HG03039 (cell line): ENCODE data around the gene CORIN.

Source experiments
- ATAC-seq: cut with Tn5 transposase; IDR thresholded peaks from one replicate; pipeline ENCODE4 v1.9.1; 2021; ENCODE audit warnings: mild to moderate bottlenecking, moderate library complexity; ENCODE audit not compliant: unreplicated experiment

CORIN gene, protein sequence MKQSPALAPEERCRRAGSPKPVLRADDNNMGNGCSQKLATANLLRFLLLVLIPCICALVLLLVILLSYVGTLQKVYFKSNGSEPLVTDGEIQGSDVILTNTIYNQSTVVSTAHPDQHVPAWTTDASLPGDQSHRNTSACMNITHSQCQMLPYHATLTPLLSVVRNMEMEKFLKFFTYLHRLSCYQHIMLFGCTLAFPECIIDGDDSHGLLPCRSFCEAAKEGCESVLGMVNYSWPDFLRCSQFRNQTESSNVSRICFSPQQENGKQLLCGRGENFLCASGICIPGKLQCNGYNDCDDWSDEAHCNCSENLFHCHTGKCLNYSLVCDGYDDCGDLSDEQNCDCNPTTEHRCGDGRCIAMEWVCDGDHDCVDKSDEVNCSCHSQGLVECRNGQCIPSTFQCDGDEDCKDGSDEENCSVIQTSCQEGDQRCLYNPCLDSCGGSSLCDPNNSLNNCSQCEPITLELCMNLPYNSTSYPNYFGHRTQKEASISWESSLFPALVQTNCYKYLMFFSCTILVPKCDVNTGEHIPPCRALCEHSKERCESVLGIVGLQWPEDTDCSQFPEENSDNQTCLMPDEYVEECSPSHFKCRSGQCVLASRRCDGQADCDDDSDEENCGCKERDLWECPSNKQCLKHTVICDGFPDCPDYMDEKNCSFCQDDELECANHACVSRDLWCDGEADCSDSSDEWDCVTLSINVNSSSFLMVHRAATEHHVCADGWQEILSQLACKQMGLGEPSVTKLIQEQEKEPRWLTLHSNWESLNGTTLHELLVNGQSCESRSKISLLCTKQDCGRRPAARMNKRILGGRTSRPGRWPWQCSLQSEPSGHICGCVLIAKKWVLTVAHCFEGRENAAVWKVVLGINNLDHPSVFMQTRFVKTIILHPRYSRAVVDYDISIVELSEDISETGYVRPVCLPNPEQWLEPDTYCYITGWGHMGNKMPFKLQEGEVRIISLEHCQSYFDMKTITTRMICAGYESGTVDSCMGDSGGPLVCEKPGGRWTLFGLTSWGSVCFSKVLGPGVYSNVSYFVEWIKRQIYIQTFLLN

DNA sequence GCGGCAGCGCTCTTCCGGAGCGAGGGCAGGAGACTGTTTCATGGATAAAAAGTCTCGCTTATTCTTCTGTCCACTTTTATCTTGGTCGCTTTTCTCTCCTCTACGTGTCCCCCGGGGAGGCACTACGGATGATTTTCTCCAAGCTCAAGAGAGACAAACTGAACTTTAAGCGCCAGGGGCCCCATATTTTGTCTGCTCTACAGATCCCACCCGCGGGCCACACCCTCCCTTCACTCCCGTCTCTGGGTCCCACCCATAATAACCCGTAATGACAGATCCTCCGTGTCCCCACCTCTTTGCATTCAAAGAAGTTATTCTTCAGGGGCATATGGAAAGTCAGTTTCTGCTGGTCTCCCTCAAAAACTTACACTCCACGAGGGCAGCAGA is at the start of gene CORIN:
Gene CORIN (minus strand): TSS at position 160 of the 387 bp plus-strand sequence. CDS start 118 bp downstream, at position 42.
- no peak for ATAC-seq

DNA sequence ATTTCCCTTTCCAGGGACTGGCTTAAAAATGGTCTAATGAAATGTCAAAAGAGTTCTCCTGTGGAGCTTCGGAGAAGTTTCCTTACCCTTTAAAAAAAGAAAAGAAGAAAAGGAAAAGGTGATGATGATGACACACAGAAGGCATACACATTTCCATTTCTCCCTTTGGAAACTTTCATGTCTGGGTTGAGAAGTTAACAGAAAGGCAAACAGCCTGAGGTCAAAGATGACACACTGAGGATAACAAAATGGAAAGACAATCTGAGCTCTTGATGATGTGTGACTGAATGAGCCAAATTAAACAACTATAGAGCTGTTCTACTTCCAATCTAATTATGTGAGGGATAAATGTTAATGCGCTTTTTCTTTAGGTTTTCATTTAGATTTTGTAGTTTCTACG is 44.4 kb upstream of the CORIN start:
- no peak for ATAC-seq

DNA sequence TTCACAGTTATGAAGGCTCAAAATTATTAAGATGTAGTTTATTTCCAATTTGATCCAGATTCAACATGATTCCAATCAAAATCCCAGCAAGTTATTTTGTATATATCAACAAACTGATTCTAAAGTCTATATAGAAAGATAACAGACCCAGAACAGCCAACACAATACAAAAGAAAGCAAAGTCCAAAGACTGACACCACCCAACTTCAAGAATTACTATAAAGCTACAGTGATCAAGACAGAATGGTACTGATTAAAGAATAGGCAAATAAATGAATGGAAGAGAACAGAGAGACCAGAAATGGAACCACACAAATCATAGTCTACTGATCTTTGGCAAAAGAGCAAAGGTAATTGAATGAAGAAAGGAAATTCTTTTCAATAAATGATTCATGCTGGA is 41.6 kb upstream of the CORIN start:
- ATAC-seq: no peak

DNA sequence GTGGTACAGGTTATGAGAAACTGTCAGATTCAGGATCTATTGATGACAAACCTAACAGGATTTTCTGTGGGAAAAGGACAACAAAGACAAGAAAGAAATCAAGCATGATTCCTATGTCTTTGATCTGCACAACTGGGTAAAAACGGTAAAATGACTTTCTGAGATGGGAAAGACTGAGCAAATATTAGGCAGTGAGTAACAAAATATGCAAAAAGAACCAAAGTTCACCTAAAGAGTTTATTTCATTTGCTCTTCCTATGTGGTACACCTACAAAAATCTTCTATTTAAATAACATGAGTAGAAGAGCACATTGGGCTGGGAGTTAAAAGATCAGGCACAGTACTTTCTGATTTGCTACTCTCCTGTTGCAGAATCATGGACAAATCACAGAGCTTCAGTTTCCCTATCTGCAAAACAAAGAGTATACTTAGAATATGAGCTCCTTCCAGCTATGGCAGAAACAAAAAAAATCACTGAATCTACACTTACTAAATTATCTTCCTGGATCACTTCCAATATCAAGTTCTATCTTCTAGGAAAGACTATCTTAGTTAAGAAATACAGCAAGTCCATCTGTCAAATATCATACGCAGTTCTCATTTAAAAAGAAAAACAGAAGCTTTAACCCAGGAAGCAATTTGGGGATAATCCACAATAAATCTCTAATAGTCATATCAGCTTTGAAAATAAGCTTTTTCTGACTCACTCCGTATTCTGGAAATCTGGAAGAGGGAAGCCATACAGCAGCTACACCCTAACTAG is 39.1 kb upstream of the CORIN start:
- ATAC-seq: no peak

DNA sequence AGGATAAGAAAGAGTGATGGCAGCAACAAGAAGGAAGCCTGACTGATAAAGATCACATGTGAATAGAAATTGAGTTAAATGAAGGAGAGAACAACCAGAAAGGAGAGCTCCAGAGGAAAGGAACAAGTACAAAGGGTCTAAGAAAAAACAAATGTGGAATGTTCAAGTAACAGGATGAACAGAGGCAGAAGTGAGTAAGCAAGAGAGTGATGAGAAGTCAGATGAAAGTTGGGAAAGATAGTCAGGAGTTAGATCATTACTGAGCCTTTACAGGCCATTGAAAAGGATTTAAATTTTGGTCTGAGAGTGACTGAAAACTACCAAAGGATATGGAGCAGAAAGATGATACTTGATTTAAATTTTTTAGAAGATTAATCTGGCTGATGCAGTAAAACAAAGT is 38.4 kb upstream of the CORIN start:
- no peak for ATAC-seq

DNA sequence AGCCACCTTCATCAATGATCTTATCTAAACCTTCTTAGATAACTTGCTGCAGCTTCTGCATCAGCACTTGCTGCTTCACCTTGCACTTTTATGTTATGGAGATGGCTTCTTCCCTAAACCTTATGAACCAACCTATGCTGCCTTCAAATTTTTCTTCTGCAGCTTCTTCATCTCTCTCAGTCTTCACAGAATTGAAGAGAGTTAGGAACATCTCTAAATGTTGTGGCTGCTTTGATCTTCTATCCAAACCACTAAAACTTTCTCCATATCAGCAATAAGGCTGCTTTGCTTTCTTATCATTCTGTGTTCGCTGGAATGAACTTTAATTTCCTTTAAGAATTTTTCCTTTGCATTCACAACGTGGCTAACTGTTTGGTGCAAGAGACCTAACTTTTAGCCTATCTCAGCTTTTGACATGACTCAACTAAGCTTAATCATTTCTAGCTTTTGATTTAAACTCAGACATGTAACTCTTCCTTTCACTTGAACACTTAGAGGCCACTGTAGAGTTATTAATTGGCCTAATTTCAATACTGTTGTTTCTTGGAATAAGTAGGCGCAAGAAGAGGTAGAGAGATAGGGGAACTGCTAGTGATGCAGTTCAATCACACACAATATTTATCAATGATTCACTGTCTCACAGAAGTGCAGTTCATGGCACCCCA is 36.1 kb upstream of the CORIN start:
- no peak for ATAC-seq

DNA sequence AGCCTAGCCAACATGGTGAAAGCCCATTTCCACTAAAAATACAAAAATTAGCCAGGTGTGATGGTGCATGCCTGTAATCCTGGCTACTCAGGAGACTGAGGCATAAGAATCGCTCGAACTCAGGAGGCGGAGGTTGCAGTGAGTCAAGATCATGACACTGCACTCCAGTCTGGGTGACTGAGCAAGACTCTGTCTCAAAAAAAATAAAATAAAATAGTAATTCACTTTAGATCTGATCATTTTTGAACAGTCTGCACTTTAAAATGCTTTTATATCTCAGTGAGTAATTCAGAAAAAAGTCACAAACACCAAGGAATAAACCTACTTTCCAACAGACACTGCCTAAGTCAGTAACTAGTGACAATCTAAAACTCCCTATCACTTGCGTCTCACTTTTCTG is 25.6 kb upstream of the CORIN start:
- no peak for ATAC-seq

DNA sequence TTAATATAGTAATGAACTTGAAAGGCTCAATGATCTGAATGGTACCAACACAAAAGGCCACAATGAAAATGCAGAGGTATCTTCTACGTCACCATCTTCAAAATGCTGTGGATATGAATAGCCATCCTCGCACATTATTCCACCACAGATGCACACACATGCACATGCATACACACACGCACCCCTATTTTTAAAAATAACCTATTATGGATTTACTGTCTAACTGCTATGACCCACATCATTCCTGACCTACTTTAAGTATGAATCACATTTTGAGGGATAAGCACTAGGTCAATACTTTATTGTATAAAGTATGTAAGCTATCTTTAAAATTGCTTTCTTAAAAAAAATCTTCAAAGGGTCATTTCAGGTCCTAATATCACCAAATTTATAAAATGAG is 24.4 kb upstream of the CORIN start:
- ATAC-seq: no peak

DNA sequence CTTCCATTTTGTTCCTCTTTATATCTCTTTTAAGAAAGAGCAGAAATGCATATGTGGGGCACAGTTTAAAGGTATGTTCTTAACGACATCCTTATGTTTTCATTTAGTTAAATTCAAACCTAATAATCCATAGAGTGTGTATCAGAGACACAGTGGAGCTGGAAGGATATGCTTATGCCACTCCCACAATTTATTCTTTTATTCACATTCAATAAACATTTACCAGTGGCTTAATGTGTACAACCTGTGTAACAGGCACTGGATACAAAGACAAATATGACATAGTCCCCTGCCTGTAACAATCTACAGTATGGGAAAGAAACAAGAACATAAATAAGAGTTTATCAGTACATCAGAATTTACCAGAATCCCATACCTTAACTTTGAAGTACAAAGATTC is 22.4 kb upstream of the CORIN start:
- ATAC-seq: no peak

DNA sequence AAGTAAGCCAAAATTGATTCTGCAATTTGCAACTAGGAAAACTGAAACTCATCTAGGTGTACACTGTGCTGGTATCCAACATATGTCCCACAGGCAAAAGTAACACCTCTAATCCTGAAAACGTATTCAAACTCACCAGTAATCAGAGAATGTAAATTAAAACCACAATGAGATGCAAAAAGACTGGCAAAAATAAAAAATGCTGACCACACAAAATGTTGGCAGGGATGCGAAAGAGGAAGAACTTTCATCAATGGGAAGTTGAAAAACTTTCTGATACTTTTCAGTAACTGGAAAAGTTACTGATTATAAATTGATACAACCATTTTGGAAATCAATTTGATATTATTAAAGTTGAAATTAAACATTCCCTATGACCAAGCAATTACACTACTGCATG is 20.1 kb upstream of the CORIN start:
- no peak for ATAC-seq

DNA sequence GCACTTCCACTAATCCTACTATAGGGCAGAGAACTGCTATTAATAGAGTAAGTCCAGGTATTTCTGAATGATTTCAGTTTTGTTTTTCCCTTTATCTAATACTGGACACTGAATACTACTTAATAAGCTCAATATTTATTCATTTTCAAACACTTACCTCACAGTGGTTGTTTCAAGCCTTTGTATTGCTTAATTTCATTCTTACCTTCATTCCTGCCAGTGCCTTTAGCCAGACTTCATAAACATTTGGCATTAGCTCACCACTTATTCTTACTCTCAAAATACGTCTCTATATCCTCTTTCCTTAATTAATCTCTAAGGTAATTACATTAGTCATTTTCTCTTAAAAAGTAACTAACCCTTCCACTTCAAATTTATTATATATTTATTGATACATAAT is 18.8 kb upstream of the CORIN start:
- no peak for ATAC-seq

DNA sequence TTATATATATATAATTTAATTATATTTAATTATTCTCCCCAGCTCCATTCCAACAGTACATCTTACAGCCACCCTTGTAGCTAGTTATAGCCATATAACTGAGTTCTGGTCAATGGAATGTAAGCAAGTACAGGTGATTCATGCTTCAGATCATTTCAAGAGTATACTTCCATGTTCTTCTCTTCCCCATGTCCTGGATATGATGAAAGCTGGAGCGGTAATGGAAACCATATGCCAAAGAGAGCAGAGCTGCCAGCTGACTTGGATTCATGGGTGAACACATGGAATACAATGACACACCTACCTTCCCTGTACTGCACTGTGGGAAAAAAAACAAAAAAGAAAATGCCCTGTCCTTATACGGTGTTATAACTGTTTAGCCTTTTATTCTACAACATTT is 17.5 kb upstream of the CORIN start:
- no peak for ATAC-seq

DNA sequence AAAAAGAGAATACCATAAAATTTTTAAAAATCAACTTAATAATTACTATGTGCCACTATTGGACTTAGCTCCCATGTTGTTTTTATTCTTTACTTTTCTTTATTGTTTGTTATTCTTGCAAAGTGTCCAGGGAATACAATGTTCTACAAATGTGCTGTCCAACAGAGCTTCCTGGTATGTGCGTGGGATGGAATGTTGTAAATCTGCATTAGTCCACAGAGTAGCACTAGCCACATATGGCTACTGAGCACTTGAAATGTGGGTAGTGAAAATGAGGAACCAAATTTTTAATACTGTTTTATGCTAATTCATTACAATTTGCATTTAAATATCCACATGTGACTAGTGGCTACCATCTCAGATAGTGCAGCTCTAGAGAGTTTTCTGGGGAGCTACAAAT is 14.3 kb upstream of the CORIN start:
- no peak for ATAC-seq

DNA sequence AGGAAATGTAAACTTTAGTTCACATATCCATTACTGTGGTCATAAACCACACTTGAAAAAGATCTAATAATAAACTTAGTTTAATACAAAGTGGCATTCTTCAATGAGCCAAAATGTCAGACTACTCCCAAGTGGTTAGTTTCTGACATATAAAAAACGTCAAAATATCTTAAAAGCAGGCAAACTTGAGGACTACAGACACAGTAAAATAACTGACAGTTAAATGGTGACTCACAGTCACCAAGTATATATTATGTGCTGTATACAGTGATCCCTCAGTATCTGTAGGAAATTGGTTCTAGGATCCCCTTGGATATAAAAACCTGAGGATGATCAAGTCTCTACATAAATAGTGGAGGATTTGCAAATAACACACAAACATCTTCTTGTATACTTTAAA is 11.6 kb upstream of the CORIN start:
- no peak for ATAC-seq

DNA sequence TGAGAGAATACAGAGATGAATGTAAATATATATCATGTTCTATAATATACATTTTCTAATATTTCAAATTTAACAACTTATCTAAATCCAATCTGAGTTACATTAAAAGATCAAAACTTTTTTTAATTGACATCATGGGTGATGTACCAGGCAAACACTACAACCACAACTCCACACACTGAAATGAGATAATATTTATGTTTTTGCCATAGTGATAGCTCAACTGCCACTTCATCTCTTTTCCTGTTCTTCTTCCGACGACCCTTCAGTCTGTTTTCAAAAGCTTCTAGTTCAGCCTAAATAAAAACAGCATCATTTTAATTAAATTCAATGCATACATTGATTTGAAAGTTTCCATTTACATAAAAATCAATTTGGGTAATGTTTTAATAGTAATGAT is 10.2 kb upstream of the CORIN start:
- ATAC-seq: no peak

DNA sequence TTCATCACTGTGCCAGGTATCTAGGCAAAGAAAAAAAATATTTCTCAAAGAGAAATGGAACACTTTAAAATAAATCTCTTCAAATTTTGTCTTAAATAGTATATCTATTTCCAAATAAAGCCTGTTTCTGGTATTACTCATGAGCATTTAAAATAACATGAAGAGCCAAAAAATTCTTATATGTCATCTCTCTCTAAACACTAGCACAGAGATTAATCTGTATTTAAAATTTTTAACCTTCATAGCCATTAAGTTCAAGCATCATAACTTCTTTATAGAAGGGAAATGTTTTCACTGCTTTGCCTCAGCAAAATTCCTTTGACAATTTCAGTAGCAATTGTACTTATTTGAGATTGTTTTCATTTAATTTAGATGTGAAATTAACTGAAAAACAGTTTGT is 5.1 kb upstream of the CORIN start:
- no peak for ATAC-seq

DNA sequence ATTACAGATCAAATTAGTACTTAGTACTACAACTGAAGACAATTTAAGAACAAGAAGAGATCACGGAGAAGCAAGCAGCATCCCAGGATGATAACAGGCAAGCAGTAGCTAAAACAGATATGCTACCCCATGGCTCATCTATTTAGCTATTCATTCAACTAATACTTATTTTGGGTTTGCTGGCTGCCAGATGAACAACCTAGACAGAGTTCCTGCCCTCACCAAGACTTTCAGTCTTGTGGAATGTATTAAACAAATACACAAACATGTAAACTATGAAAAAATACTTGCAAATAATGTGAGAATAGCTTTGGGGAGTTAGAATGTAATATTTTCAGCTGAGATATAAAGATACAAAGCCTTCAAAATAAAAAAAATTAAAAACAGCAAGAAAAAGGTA is 2.4 kb upstream of the CORIN start:
- ATAC-seq: no peak

DNA sequence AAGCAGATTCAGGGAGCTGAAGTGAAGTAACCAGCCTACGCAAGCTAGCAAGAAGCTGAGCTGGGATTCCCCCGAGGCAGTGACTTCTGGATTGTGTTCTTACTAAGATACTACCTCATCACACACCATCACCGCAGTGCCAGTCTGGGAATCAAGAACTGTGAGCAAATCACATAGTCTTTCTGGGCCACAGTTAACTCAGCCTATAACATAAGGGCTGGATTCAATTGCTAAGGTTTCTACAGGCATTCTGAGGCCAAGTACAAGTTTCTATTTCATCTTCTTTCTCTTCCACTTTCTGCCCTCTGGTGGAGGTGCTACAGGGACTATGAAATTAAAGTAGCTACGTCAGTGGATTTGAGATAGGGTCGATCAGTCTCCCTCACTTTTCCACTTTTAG is 1.4 kb upstream of the CORIN start:
- peak; percentile 66 for ATAC-seq

DNA sequence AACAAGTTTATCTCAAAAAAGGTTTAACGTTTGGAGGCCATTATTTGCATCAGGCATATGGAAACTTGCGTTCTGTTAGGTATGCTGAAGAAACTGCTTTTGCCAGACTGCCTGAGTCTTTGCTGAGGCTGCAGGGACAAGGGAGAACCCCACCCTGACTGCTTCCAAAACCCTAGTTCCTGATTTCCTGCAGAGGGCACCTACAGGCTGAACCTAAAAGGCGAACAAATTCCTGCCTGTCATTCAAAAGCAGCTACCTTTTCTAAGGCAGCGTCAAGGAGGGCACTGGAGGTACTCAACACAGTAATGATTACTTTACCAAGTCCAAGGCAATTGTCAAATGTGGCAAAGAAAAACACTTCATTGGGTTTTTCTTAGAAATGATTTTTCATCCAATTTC is 578 bp upstream of the CORIN start:
- no peak for ATAC-seq

DNA sequence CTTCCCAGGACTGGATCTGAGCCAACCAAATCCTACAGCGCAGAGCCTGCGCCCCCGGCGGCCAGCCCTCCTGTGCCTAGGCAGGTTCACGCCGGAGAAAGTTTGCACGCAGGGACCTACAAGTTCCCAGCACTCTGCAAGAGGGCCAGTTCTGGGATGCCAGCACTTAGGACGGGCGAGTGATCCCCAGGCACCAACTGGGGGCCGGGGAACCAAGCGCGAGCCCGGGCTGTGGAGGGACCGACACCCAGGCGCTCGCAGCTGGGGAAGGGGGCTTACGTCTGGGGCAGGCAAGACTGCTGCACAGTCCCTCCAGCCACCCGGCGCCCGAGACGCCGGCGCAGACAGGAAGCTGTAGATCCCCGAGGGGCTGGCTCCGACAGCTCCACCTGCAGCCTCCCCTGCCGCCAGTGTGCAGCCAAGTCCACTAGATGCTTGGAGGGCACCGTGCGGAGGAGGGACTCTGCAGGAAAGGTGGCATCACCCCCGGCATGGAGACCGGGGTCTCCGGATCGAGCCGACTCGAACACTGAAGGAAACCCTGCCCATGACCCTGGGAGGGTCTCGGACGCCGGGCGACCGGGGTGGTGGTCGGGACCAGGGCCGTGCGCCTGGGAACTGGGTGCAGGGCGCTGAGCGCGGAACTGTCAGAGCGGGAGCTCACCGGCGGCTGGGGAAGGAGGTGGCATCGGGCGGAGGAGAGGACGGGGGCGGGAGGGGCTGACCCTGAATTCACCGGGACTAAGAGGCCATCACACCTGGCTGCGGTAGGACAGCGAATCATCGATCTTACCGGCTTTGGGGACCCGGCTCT is 566 bp downstream of the CORIN start:
- peak; percentile 50 for ATAC-seq
